Stomach (tissue), 4 donors: ENCODE data around the gene TCOF1.

Source experiments
- POLR2A ChIP-seq, 4 donors: fragments of 450-650 bp; IDR thresholded peaks; one replicate each; pipeline ENCODE4 v1.6.1; 2016; ENCODE audit warnings: antibody characterized with exemption in 4 of 4, control low read depth in 2 of 4, mild to moderate bottlenecking in 1 of 4, moderate library complexity in 1 of 4
- POLR2AphosphoS5 ChIP-seq, 3 donors: sonication (generic); formaldehyde crosslinking; IDR thresholded peaks; one replicate each; pipeline ENCODE4 v1.6.1; 2016; ENCODE audit warnings: antibody characterized with exemption in 3 of 3
- TF ChIP-seq, protein P1 (sequence below), 7 experiments: fragments of 450-650 bp in 4 of 7; fragments of 200-600 bp in 3 of 7; sonication (generic) in 3 of 7; IDR thresholded peaks; one replicate each; pipeline ENCODE4 v1.5.1; 2016 to 2019; ENCODE audit warnings: antibody characterized with exemption in 7 of 7, control low read depth in 2 of 7, mild to moderate bottlenecking in 1 of 7

DNA sequence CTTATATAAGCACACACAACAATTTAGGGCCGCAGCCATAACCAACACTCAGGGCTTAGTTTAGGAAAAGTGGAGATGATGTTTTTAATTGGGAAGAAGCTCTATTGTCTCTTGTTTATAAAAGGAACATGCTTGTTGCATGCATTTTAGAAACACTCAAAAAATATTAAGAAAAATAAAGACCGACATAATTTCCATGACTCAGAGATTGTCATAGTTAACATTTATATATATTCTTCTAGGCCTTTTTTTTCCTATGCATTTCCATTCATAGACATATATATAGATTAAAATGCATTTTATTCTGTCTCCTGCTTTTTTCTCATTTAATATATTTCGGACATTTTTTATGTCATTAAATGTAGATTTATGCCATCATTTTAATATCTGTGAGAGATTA is 41.2 kb upstream of the TCOF1 start:
- TF ChIP-seq, protein P1, sequence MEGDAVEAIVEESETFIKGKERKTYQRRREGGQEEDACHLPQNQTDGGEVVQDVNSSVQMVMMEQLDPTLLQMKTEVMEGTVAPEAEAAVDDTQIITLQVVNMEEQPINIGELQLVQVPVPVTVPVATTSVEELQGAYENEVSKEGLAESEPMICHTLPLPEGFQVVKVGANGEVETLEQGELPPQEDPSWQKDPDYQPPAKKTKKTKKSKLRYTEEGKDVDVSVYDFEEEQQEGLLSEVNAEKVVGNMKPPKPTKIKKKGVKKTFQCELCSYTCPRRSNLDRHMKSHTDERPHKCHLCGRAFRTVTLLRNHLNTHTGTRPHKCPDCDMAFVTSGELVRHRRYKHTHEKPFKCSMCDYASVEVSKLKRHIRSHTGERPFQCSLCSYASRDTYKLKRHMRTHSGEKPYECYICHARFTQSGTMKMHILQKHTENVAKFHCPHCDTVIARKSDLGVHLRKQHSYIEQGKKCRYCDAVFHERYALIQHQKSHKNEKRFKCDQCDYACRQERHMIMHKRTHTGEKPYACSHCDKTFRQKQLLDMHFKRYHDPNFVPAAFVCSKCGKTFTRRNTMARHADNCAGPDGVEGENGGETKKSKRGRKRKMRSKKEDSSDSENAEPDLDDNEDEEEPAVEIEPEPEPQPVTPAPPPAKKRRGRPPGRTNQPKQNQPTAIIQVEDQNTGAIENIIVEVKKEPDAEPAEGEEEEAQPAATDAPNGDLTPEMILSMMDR (IDR thresholded peaks at IDR 0.05) = no peak
- TF ChIP-seq POLR2A (IDR thresholded peaks at IDR 0.05) (no peak), POLR2AphosphoS5 (IDR thresholded peaks at IDR 0.05) (no peak)
